AG04449 (cell line): ENCODE results near the gene PTPN3.
A peak's percentile ranks its signal among the peaks of the same experiment; 100 is the strongest.
"Not testable (repeated sequence)": the region's sequence is repeated elsewhere in the genome, so short reads cannot be mapped to it uniquely, and the experiment has no call there.

Experiments used
- CTCF ChIA-PET: fragments of 350-600 bp; formaldehyde crosslinking; extraction: SDS; loops from one replicate; lab custom pipeline; 2021; ENCODE audit warnings: antibody characterized with exemption; lab: Yijun Ruan, JAX
- POLR2A ChIA-PET: fragments of 400-600, 350-600 bp; formaldehyde crosslinking; extraction: SDS; loops from one replicate; lab custom pipeline; 2020; ENCODE audit warnings: antibody characterized with exemption, inconsistent platforms; lab: Yijun Ruan, JAX
- DNase-seq: peaks from one replicate; pipeline ENCODE4 v3.0.0-alpha.2; 2010; ENCODE audit warnings: low read depth, low spot score
- H3K4me3 ChIP-seq: 2 replicates; pipeline ENCODE4 v1.5.1; 2011; ENCODE audit warnings: low read depth, mild to moderate bottlenecking, control low read depth, low read length
- CTCF ChIP-seq: IDR thresholded peaks from one replicate; pipeline ENCODE4 v1.5.1; 2011; ENCODE audit warnings: mild to moderate bottlenecking, moderate library complexity, low read length, control low read depth, inconsistent platforms; ENCODE audit not compliant: insufficient read depth; ENCODE audit errors: missing control alignments

PTPN3 gene

GRCh38 chr9:109534151-109534550 lies 36.0 kb upstream of the PTPN3 start:
- no peak for DNase-seq
- H3K4me3 ChIP-seq = no peak overlapping the region
- CTCF ChIA-PET = no interaction called here
- TF ChIP-seq CTCF = no peak
- POLR2A ChIA-PET = no interaction called here

GRCh38 chr9:109532652-109533051 lies 34.5 kb upstream of the PTPN3 start:
- DNase-seq, H3K4me3 ChIP-seq, POLR2A ChIA-PET, CTCF ChIA-PET: not testable (repeated sequence)

GRCh38 chr9:109522106-109522505 lies 24.0 kb upstream of the PTPN3 start:
- POLR2A ChIA-PET = no interaction called here
- CTCF ChIA-PET = interaction anchor here (0.7 to 5.5 kb wide), 8 partner anchors 9 to 81 kb away, joined by 3 to 28 read pairs (median 3); no protein-coding TSS in a partner anchor
- H3K4me3 ChIP-seq = no peak overlapping the region
- no peak for TF ChIP-seq CTCF
- no peak for DNase-seq

- peak; percentile 83 for TF ChIP-seq CTCF
- no peak for DNase-seq
- ChIA-PET POLR2A (no interaction called here), CTCF (interaction anchor here (0.9 to 5.5 kb wide), 11 partner anchors 9 to 432 kb away, joined by 3 to 29 read pairs (median 3); no protein-coding TSS in a partner anchor)
- H3K4me3 ChIP-seq = no peak overlapping the region
Measured at GRCh38 chr9:109520475-109521132, 22.5 kb upstream of the PTPN3 start.

- no peak for DNase-seq
- no peak overlapping the region for H3K4me3 ChIP-seq
- POLR2A ChIA-PET = no interaction called here
- CTCF ChIA-PET = interaction anchor here (0.6 to 4.7 kb wide), 6 partner anchors 10 to 115 kb away, joined by 3 to 29 read pairs (median 4); no protein-coding TSS in a partner anchor
- TF ChIP-seq CTCF = no peak
Measured at GRCh38 chr9:109519366-109519765, 21.3 kb upstream of the PTPN3 start.

GRCh38 chr9:109518621-109519335 lies 20.7 kb upstream of the PTPN3 start:
- no peak for TF ChIP-seq CTCF
- DNase-seq = no peak
- ChIA-PET POLR2A (no interaction called here), CTCF (interaction anchor here (0.6 to 4.7 kb wide), 4 partner anchors 19 to 81 kb away, joined by 3 to 29 read pairs (median 4); no protein-coding TSS in a partner anchor)
- no peak overlapping the region for H3K4me3 ChIP-seq
